ENCODE data around the gene ITGB7.

Gene ITGB7

DNA sequence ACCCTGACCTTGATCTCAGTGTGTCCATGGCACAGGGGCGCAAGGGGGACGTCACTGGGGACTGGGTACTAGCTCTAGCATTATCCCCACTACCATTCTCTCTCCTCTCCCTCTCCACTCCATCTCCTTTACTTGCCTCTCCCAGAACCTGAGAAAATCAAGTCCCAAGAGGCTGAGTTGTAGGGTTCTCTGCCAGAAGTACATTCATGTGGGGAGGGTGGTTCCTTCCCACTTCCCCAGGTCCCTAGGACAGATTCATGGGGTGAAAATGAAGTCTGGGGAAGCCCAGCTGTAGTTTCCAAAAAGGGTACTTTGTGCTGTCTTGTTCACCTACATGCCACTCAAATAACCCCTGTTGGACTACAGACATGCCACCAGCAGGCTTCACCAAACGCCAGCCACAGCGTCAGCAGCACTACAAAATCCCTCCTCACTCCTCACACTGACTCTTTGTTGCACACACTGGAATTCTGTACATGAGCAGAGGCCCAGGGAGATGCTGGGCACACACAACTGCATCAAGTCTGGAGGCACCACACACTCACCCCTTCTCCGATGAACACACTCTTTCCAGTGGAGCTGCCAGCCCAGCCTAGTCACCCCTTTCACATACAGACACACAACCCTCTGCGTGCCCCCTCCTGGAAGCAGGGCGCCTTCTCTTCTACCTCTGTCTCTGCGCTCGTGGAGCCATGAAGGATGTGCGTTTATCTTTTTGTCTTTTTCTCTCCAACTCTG lies 18.0 kb upstream of the ITGB7 start:
- Histone ChIP-seq H3K9me2 (replicated peaks; ENCODE audit: insufficient read depth, low read length) (no peaks in the 10 kb centered on the region), H4K20me1 (ENCODE audit: insufficient read depth, low read length) (no peaks in the 10 kb centered on the region), H3K4me2 (ENCODE audit: low read depth, low read length) (no peak overlapping the region), H3K36me3 (replicated peaks; ENCODE audit: insufficient read depth, low read length) (no peaks in the 10 kb centered on the region), H2AFZ (ENCODE audit: low read length) (no peak overlapping the region), H3K79me2 (ENCODE audit: low read length) (no peaks in the 10 kb centered on the region; the same call in 1 of the 2 replicates), H3K9me3 (replicated peaks; ENCODE audit: insufficient read depth, low read length) (no peaks in the 10 kb centered on the region), H3K4me1 (ENCODE audit: low read length) (peaks cover 5% of the 10 kb centered on the region; the same call in 1 of the 2 replicates), H3K27me3 (replicated peaks; ENCODE audit: insufficient read depth, low read length) (no peaks in the 10 kb centered on the region), H3K4me3 (ENCODE audit: low read length) (no peak overlapping the region), H3K9ac (ENCODE audit: low read length) (no peak overlapping the region), H3F3A (ENCODE audit: insufficient read depth, low read length) (peaks cover 16% of the 10 kb centered on the region), H3K27ac (ENCODE audit: low read length) (no peak overlapping the region)
- no peak for DNase-seq
- no peak for TF ChIP-seq EZH2 (optimal IDR thresholded peaks at IDR 0.05; ENCODE audit: low read depth, low read length)
- TF ChIP-seq EZH2phosphoT487 (IDR thresholded peaks at IDR 0.05; ENCODE audit: low read length): no peak
- TF ChIP-seq CTCF (IDR thresholded peaks at IDR 0.05; ENCODE audit: low read length): no peak

GRCh38 chr12:53224061-53224896 lies 17.2 kb upstream of the ITGB7 start:
- no peak for DNase-seq
- Histone ChIP-seq H2AFZ (ENCODE audit: low read length) (no peak overlapping the region), H3K79me2 (ENCODE audit: low read length) (peaks cover 7% of the 10 kb centered on the region), H3K4me1 (ENCODE audit: low read length) (peaks cover 8% of the 10 kb centered on the region), H3K36me3 (replicated peaks; ENCODE audit: insufficient read depth, low read length) (no peaks in the 10 kb centered on the region), H3K4me2 (ENCODE audit: low read depth, low read length) (no peak overlapping the region), H3K9ac (ENCODE audit: low read length) (no peak overlapping the region), H3K4me3 (ENCODE audit: low read length) (no peak overlapping the region), H4K20me1 (ENCODE audit: insufficient read depth, low read length) (no peaks in the 10 kb centered on the region), H3K27me3 (replicated peaks; ENCODE audit: insufficient read depth, low read length) (no peaks in the 10 kb centered on the region), H3K9me3 (replicated peaks; ENCODE audit: insufficient read depth, low read length) (no peaks in the 10 kb centered on the region), H3K27ac (ENCODE audit: low read length) (no peak overlapping the region), H3K9me2 (replicated peaks; ENCODE audit: insufficient read depth, low read length) (no peaks in the 10 kb centered on the region), H3F3A (ENCODE audit: insufficient read depth, low read length) (peaks cover 16% of the 10 kb centered on the region)
- no peak for TF ChIP-seq EZH2phosphoT487 (IDR thresholded peaks at IDR 0.05; ENCODE audit: low read length)
- no peak for TF ChIP-seq EZH2 (optimal IDR thresholded peaks at IDR 0.05; ENCODE audit: low read depth, low read length)
- TF ChIP-seq CTCF (IDR thresholded peaks at IDR 0.05; ENCODE audit: low read length): no peak

GRCh38 chr12:53223389-53224060 lies 16.5 kb upstream of the ITGB7 start:
- H3K9ac ChIP-seq (ENCODE audit: low read length): no peak overlapping the region
- H3K9me3 ChIP-seq (replicated peaks; ENCODE audit: insufficient read depth, low read length): no peaks in the 10 kb centered on the region
- TF ChIP-seq EZH2phosphoT487 (IDR thresholded peaks at IDR 0.05; ENCODE audit: low read length): no peak
- no peak for TF ChIP-seq CTCF (IDR thresholded peaks at IDR 0.05; ENCODE audit: low read length)
- no peak for TF ChIP-seq EZH2 (optimal IDR thresholded peaks at IDR 0.05; ENCODE audit: low read depth, low read length)
- H3K27me3 ChIP-seq (replicated peaks; ENCODE audit: insufficient read depth, low read length): no peaks in the 10 kb centered on the region
- peaks cover 12% of the 10 kb centered on the region for H3K79me2 ChIP-seq (ENCODE audit: low read length)
- H3K4me3 ChIP-seq (ENCODE audit: low read length): no peak overlapping the region
- peaks cover 12% of the 10 kb centered on the region for H3K4me1 ChIP-seq (ENCODE audit: low read length)
- H3K9me2 ChIP-seq (replicated peaks; ENCODE audit: insufficient read depth, low read length): no peaks in the 10 kb centered on the region
- no peak overlapping the region for H3K4me2 ChIP-seq (ENCODE audit: low read depth, low read length)
- H3K27ac ChIP-seq (ENCODE audit: low read length): no peak overlapping the region
- no peak for DNase-seq
- H4K20me1 ChIP-seq (ENCODE audit: insufficient read depth, low read length): no peaks in the 10 kb centered on the region
- peaks cover 16% of the 10 kb centered on the region for H3F3A ChIP-seq (ENCODE audit: insufficient read depth, low read length)
- H2AFZ ChIP-seq (ENCODE audit: low read length): no peak overlapping the region
- no peaks in the 10 kb centered on the region for H3K36me3 ChIP-seq (replicated peaks; ENCODE audit: insufficient read depth, low read length)

Data from MM.1S (cell line).